PFSK-1 (cell line): Measurements from ENCODE around the gene MAST2.

Source experiments
- FOXP2 ChIP-seq: optimal IDR thresholded peaks from 2 replicates; pipeline ENCODE3; 2011; ENCODE audit warnings: borderline replicate concordance, control low read depth, inconsistent platforms; ENCODE audit not compliant: insufficient read depth; ENCODE audit errors: extremely low read length, extremely low read depth
- POLR2AphosphoS5 ChIP-seq: IDR thresholded peaks from 2 replicates; pipeline ENCODE4 v1.6.1; 2012; ENCODE audit warnings: low read depth, mild to moderate bottlenecking, control low read depth, low read length, moderate library complexity
- SIN3A ChIP-seq: IDR thresholded peaks from 2 replicates; pipeline ENCODE4 v1.6.1; 2012; ENCODE audit warnings: mild to moderate bottlenecking, low read length, moderate library complexity, borderline replicate concordance; ENCODE audit not compliant: insufficient read depth
- TAF1 ChIP-seq: IDR thresholded peaks from 2 replicates; pipeline ENCODE4 v1.6.1; 2012; ENCODE audit warnings: low read length, control low read depth, borderline replicate concordance; ENCODE audit not compliant: insufficient read depth
- TF ChIP-seq, protein P1 (sequence below), 2 experiments: IDR thresholded peaks; 2 replicates each; pipeline versions ENCODE4 v1.6.1 to v1.8.0; 2011 to 2012; ENCODE audit warnings: low read depth in 2 of 2, low read length in 2 of 2, control low read depth in 1 of 2, inconsistent platforms in 1 of 2, mild to moderate bottlenecking in 1 of 2, moderate library complexity in 1 of 2; ENCODE audit not compliant: insufficient read depth in 1 of 2

The MAST2 gene

GRCh38 chr1:45824607-45825006 lies 21.2 kb downstream of the MAST2 start:
- no peak for TF ChIP-seq SIN3A

DNA sequence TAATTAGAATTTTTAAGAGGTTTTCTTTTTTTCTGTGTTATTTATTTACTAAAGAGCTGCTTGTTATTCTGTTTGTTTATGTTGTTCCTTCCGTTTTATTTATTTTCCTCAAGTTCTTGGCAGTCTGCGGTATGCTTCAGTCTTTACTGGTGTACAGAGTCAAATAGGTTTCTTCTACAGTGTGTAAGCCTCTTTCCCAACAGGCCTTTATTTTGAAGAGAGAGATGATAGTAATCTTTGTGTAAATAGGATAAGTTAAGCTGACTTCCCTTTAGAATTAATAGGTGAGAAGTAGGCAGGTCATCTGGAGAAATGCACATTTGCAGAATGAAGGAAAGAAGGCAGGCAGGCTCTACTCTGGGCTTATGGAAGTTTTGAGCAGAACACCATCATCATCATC lies 23.8 kb downstream of the MAST2 start:
- no peak for TF ChIP-seq SIN3A
- TF ChIP-seq FOXP2, result no peak
- TF ChIP-seq, protein P1, sequence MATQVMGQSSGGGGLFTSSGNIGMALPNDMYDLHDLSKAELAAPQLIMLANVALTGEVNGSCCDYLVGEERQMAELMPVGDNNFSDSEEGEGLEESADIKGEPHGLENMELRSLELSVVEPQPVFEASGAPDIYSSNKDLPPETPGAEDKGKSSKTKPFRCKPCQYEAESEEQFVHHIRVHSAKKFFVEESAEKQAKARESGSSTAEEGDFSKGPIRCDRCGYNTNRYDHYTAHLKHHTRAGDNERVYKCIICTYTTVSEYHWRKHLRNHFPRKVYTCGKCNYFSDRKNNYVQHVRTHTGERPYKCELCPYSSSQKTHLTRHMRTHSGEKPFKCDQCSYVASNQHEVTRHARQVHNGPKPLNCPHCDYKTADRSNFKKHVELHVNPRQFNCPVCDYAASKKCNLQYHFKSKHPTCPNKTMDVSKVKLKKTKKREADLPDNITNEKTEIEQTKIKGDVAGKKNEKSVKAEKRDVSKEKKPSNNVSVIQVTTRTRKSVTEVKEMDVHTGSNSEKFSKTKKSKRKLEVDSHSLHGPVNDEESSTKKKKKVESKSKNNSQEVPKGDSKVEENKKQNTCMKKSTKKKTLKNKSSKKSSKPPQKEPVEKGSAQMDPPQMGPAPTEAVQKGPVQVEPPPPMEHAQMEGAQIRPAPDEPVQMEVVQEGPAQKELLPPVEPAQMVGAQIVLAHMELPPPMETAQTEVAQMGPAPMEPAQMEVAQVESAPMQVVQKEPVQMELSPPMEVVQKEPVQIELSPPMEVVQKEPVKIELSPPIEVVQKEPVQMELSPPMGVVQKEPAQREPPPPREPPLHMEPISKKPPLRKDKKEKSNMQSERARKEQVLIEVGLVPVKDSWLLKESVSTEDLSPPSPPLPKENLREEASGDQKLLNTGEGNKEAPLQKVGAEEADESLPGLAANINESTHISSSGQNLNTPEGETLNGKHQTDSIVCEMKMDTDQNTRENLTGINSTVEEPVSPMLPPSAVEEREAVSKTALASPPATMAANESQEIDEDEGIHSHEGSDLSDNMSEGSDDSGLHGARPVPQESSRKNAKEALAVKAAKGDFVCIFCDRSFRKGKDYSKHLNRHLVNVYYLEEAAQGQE (IDR thresholded peaks at IDR 0.05; ENCODE audit: insufficient read depth in 1 of 2, low read depth in 2 of 2, low read length in 2 of 2), result no peak
- TF ChIP-seq POLR2AphosphoS5, result no peak
- TF ChIP-seq TAF1, result no peak

- TF ChIP-seq, protein P1 (IDR thresholded peaks at IDR 0.05; ENCODE audit: insufficient read depth in 1 of 2, low read depth in 2 of 2, low read length in 2 of 2), result no peak
- TF ChIP-seq TAF1 (no peak), FOXP2 (no peak), POLR2AphosphoS5 (no peak), SIN3A (no peak)
Observed at GRCh38 chr1:45828841-45829240, 25.4 kb downstream of the MAST2 start.

GRCh38 chr1:45833361-45833760 lies 29.9 kb downstream of the MAST2 start:
- TF ChIP-seq SIN3A (no peak), FOXP2 (no peak), POLR2AphosphoS5 (no peak)
- TF ChIP-seq, protein P1 (IDR thresholded peaks at IDR 0.05; ENCODE audit: insufficient read depth in 1 of 2, low read depth in 2 of 2, low read length in 2 of 2), result no peak

DNA sequence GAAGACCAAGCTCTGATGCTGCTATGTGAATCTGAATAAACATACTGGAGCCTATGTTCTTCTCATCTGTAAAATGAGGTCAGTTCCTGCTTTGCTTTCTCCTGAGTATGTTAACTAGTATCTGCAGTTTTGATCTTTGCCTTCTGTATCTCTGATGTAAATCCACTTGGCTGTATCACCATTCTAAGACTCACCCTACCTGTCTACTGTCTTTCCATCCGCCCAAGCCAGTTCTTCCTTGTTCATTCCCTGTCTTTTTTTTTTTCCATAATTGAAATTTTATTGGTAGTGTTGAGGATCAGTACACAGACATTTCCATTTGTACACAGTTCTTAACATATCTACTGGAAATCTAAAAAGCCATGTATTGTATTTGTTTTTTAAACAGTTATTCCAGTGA lies 31.3 kb downstream of the MAST2 start:
- TF ChIP-seq POLR2AphosphoS5 (no peak), FOXP2 (no peak), TAF1 (no peak), SIN3A (no peak)
- TF ChIP-seq, protein P1 (IDR thresholded peaks at IDR 0.05; ENCODE audit: insufficient read depth in 1 of 2, low read depth in 2 of 2, low read length in 2 of 2), result no peak
